Psoas muscle (tissue), 8 donors: ENCODE measurements around the gene MYOC. TPM values are rescaled to one million over a fixed set of nuclear protein-coding genes. Genes with fewer than 3 reads are reported as not detected.
A peak's percentile ranks its signal among the peaks of the same experiment; 100 is the strongest.

Experiments
- ATAC-seq, 4 donors: fragments of 200-7000 bp; cut with Tn5 transposase; one replicate each; pipeline ENCODE4 v1.9.1; 2020; ENCODE audit warnings: moderate library complexity in 3 of 4, mild to moderate bottlenecking in 2 of 4
- DNase-seq, 2 donors: peaks; one replicate each; pipeline ENCODE4 v3.0.0-alpha.2; 2020
- H3K27ac ChIP-seq: fragments of 200-600 bp; one replicate; pipeline ENCODE4 v1.8.0; 2022
- H3K27me3 ChIP-seq, 3 donors: fragments of 200-600 bp in 1 of 3; one replicate each; pipeline versions ENCODE4 v1.6.1 to v1.8.0; 2013 to 2022; ENCODE audit warnings: low read length in 2 of 3, mild to moderate bottlenecking in 2 of 3, moderate library complexity in 1 of 3; ENCODE audit not compliant: insufficient read depth in 3 of 3
- H3K36me3 ChIP-seq, 2 donors: fragments of 200-600 bp in 1 of 2; one replicate each; pipeline versions ENCODE4 v1.6.1 to v1.8.0; 2013 to 2022; ENCODE audit warnings: low read depth in 1 of 2, mild to moderate bottlenecking in 1 of 2, moderate library complexity in 1 of 2; ENCODE audit not compliant: insufficient read depth in 1 of 2
- H3K4me1 ChIP-seq: fragments of 200-600 bp; one replicate; pipeline ENCODE4 v1.8.0; 2022
- H3K4me3 ChIP-seq: fragments of 200-600 bp; one replicate; pipeline ENCODE4 v1.8.0; 2022; ENCODE audit warnings: mild to moderate bottlenecking
- H3K9me3 ChIP-seq: fragments of 200-600 bp; one replicate; pipeline ENCODE4 v1.8.0; 2022
- WGBS, 3 donors: extraction: QIAGEN DNeasy Blood & Tissue Kit; methylation state at CpG; one replicate each; pipeline versions ENCODE4 v1.1.6 to v1.1.7; 2013; 5-methylcytosine and 5-hydroxymethylcytosine counted together
- intact Hi-C, 2 donors: fragments of 100-400 bp; cut with DNase I; formaldehyde crosslinking; loops; one replicate each; pipeline versions ENCODE4 v1.11.0 to v1.14.2; 2022
- polyA plus RNA-seq, 3 donors: library from polyadenylated mRNA; stranded (reverse); fragments of 200-250 nt; gene quantifications; one replicate each; pipeline ENCODE4 v1.2.3, GENCODE V29; 2013
- total RNA-seq, 4 donors: library from RNA; stranded (reverse); fragmentation: NEBNext Ultra II Directional in 2 of 4; extraction: Animal tissue kit (Norgen Biotek cat#: 25700) in 2 of 4; gene quantifications; one replicate each; pipeline versions ENCODE4 v1.2.1 to v1.2.4, GENCODE V29; 2021 to 2023
- TF ChIP-seq, protein P1 (sequence below): fragments of 200-600 bp; IDR thresholded peaks from one replicate; pipeline ENCODE4 v1.8.0; 2022; ENCODE audit warnings: antibody characterized with exemption
- donor health status: healthy with polysubstance abuse.
- donor health status: DM: no; HTN: no; CAD: no; lungs with moderate emphysema.
- donor health status: Bipolar disorder and iron deficiency.
- donor health status: healthy.
- donor health status: DM: yes; HTN: yes; CAD: no.
- donor health status: DM: no; HTN: no; CAD: no.
- donor health status: DM: no; HTN: no; CAD: no.
- donor health status: DM: yes; HTN: yes; CAD: no.

MYOC gene
- total and polyA plus RNA-seq, 7 donors = 1.1 to 12.6 (median 3.1) TPM

- H3K27ac ChIP-seq = peak overlapping the region; percentile 74
- intact Hi-C loops = no loop called here
- no peaks in the 10 kb centered on the region for H3K9me3 ChIP-seq
- TF ChIP-seq, protein P1, sequence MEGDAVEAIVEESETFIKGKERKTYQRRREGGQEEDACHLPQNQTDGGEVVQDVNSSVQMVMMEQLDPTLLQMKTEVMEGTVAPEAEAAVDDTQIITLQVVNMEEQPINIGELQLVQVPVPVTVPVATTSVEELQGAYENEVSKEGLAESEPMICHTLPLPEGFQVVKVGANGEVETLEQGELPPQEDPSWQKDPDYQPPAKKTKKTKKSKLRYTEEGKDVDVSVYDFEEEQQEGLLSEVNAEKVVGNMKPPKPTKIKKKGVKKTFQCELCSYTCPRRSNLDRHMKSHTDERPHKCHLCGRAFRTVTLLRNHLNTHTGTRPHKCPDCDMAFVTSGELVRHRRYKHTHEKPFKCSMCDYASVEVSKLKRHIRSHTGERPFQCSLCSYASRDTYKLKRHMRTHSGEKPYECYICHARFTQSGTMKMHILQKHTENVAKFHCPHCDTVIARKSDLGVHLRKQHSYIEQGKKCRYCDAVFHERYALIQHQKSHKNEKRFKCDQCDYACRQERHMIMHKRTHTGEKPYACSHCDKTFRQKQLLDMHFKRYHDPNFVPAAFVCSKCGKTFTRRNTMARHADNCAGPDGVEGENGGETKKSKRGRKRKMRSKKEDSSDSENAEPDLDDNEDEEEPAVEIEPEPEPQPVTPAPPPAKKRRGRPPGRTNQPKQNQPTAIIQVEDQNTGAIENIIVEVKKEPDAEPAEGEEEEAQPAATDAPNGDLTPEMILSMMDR = no peak
- DNase-seq (no peak), ATAC-seq (peak; percentile 45 to 61 (median 56))
- no peaks in the 10 kb centered on the region for H3K36me3 ChIP-seq
- H3K4me3 ChIP-seq = peak overlapping the region; percentile 25
- no peaks in the 10 kb centered on the region for H3K27me3 ChIP-seq
- H3K4me1 ChIP-seq = peaks cover 25% of the 10 kb centered on the region
- WGBS, 3 donors = 17 to 24% (median 23%) methylated on average over 8 of the region's 8 CpGs
These were observed 1.9 kb upstream of the MYOC start for GRCh38 chr1:171654201-171654941.

DNA sequence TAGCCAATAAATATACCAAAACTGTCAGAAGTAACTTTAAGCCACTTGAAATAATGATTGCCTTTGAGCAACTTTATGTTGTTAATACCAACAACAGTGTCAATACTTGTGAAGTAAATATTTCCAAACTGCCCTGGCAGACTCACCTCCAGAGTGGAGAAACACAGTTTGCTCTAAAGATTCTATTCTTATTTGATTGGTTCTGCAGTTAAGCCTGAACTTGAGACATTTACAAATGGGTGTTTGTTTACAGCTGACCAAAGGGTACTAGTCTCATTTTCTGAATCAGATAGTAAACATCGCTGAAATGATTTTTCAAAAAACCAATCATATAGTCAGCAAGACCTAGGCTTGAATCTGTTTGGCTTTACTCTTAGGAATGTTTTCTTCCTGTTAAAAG, 1.3 kb upstream of the MYOC start:
- TF ChIP-seq, protein P1 = no peak
- H3K27ac ChIP-seq = peak overlapping the region; percentile 74
- intact Hi-C loops = no loop called here
- H3K36me3 ChIP-seq = no peaks in the 10 kb centered on the region
- ATAC-seq = peak in 1 of 4 donors; percentile 24
- peaks cover 25% of the 10 kb centered on the region for H3K4me1 ChIP-seq
- WGBS, 3 donors = 36 to 43% (median 41%) methylated on average over 1 of the region's 1 CpG
- DNase-seq = no peak
- no peak overlapping the region for H3K4me3 ChIP-seq
- no peaks in the 10 kb centered on the region for H3K27me3 ChIP-seq
- H3K9me3 ChIP-seq = no peaks in the 10 kb centered on the region

- Histone ChIP-seq H3K27ac (peak overlapping the region; percentile 68), H3K36me3 (no peaks in the 10 kb centered on the region), H3K9me3 (no peaks in the 10 kb centered on the region), H3K4me1 (peaks cover 15% of the 10 kb centered on the region), H3K4me3 (no peak overlapping the region), H3K27me3 (no peaks in the 10 kb centered on the region)
- ATAC-seq (peak in 1 of 4 donors; percentile 2), DNase-seq (no peak)
- intact Hi-C loops = loop anchor here (5.0 to 10.0 kb wide), 3 partner anchors 99 to 336 kb away; partner anchors contain the start of genes VAMP4 (in 2 of the 2) and METTL13 (in 1 of the 2)
- TF ChIP-seq, protein P1 = no peak
- WGBS, 3 donors = 91 to 100% (median 96%) methylated on average over 1 of the region's 1 CpG
These were observed 6.3 kb downstream of the MYOC start for GRCh38 chr1:171646249-171646560.

DNA sequence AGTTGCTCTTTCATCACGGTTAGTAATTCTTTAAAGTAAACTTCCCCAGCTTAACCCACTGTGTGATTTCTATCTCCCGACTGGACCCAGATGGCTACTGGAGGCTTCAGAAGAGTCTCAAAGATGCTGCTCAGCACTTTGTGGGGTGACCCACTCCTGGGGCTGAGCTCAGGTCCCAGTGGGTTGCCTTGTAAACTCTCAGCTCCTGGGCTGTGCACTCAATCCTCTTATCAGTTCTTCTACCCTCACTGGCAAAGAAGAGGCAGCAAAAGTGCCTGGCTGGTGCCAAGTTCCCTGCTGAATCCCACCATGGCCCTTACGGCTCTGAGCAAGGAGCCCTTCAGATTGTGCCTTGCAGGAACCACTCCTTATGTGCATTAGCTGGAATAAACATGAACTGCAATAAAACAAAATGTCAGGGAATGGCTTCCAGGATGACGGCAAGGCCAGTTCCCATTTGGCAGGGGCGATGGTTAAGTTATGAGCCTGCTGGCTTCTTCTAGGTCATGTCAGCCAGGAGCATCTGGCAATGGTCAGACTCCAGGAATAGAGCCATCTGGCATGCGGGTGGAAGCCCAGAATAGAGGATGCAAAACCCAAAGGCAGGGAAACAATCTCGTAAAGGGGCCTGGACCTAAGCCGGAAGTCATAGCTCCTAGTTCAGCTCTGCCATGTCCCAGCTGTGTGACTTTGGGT, 6.8 kb downstream of the MYOC start:
- Histone ChIP-seq H3K4me3 (peak overlapping the region; percentile 43), H3K9me3 (no peaks in the 10 kb centered on the region), H3K27me3 (no peaks in the 10 kb centered on the region), H3K27ac (peak overlapping the region; percentile 68), H3K36me3 (no peaks in the 10 kb centered on the region), H3K4me1 (peaks cover 15% of the 10 kb centered on the region)
- ATAC-seq (peak; percentile 81 to 96 (median 92)), DNase-seq (peak; percentile 71 to 88)
- intact Hi-C loops = loop anchor here (1.0 to 10.0 kb wide), 5 partner anchors 71 to 337 kb away; partner anchors contain the start of genes METTL13 (in 2 of the 2) and VAMP4 (in 2 of the 2)
- 6 to 15% (median 10%) methylated on average over 8 of the region's 8 CpGs for whole genome bisulfite sequencing, 3 donors
- TF ChIP-seq, protein P1 = no peak
